Measurements from ENCODE around the gene INTS6L.

DNA sequence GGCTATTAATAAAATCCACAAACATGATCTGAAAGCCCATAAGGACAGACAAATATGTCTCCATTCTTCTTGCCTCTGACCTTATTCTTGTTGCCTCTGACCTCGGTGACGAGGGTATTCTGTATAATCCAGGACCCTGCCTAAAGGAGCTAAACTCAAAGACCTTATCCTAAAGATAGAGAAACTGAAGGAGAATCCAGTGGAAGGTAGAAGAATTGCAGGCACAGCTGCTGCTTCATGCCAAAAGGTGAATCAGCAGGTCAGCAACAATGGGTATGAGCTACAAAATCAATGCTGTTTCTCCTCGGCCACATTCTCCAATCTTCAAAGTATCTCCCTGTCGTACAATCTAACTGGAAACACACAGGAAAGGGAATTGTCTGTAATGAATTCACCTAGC, 71.4 kb downstream of the INTS6L start:
- TF ChIP-seq ZFX (IDR thresholded peaks at IDR 0.05; ENCODE audit: borderline replicate concordance), result no peak
- TF ChIP-seq, protein P1, sequence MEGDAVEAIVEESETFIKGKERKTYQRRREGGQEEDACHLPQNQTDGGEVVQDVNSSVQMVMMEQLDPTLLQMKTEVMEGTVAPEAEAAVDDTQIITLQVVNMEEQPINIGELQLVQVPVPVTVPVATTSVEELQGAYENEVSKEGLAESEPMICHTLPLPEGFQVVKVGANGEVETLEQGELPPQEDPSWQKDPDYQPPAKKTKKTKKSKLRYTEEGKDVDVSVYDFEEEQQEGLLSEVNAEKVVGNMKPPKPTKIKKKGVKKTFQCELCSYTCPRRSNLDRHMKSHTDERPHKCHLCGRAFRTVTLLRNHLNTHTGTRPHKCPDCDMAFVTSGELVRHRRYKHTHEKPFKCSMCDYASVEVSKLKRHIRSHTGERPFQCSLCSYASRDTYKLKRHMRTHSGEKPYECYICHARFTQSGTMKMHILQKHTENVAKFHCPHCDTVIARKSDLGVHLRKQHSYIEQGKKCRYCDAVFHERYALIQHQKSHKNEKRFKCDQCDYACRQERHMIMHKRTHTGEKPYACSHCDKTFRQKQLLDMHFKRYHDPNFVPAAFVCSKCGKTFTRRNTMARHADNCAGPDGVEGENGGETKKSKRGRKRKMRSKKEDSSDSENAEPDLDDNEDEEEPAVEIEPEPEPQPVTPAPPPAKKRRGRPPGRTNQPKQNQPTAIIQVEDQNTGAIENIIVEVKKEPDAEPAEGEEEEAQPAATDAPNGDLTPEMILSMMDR (IDR thresholded peaks at IDR 0.05), result no peak

Data from 22Rv1 (cell line).